HG03066 (cell line): ENCODE data around the gene PLOD1.
"Not testable (repeated sequence)": the region's sequence is repeated elsewhere in the genome, so short reads cannot be mapped to it uniquely, and the experiment has no call there.

Experiments
- ATAC-seq: cut with Tn5 transposase; IDR thresholded peaks from one replicate; pipeline ENCODE4 v1.9.1; 2021; ENCODE audit warnings: low read depth; ENCODE audit not compliant: unreplicated experiment

The PLOD1 gene

GRCh38 chr1:12001249-12001917, 66.9 kb downstream of the PLOD1 start:
- no peak for ATAC-seq

GRCh38 chr1:12001996-12002493, 67.5 kb downstream of the PLOD1 start:
- no peak for ATAC-seq

- ATAC-seq = no peak
Observed at GRCh38 chr1:12003762-12004161, 69.2 kb downstream of the PLOD1 start.

GRCh38 chr1:12005488-12006166, 71.1 kb downstream of the PLOD1 start:
- ATAC-seq = no peak

- ATAC-seq = no peak
Observed at GRCh38 chr1:12006167-12006921, 71.8 kb downstream of the PLOD1 start.

- no peak for ATAC-seq
Observed at GRCh38 chr1:12007204-12007603, 72.7 kb downstream of the PLOD1 start.

GRCh38 chr1:12008355-12008754, 73.8 kb downstream of the PLOD1 start:
- not testable (repeated sequence) for ATAC-seq

GRCh38 chr1:12009318-12009947, 74.9 kb downstream of the PLOD1 start:
- no peak for ATAC-seq

GRCh38 chr1:12010746-12011570, 76.4 kb downstream of the PLOD1 start:
- no peak for ATAC-seq

GRCh38 chr1:12011998-12012397, 77.5 kb downstream of the PLOD1 start:
- ATAC-seq = no peak

GRCh38 chr1:12012560-12013316, 78.2 kb downstream of the PLOD1 start:
- no peak for ATAC-seq

- no peak for ATAC-seq
Observed at GRCh38 chr1:12014141-12014991, 79.8 kb downstream of the PLOD1 start.

- ATAC-seq = no peak
Observed at GRCh38 chr1:12015001-12015491, 80.5 kb downstream of the PLOD1 start.

- no peak for ATAC-seq
Observed at GRCh38 chr1:12015499-12015898, 81.0 kb downstream of the PLOD1 start.

GRCh38 chr1:12016182-12016581, 81.7 kb downstream of the PLOD1 start:
- ATAC-seq = no peak

GRCh38 chr1:12019858-12020509, 85.5 kb downstream of the PLOD1 start:
- no peak for ATAC-seq

GRCh38 chr1:12021616-12022015, 87.1 kb downstream of the PLOD1 start:
- ATAC-seq = no peak

GRCh38 chr1:12022036-12022435, 87.5 kb downstream of the PLOD1 start:
- ATAC-seq = no peak
